ENCODE measurements around the gene CDC42. TPM values are rescaled to one million over a fixed set of nuclear protein-coding genes. Genes with fewer than 3 reads are reported as not detected.

Gene CDC42
- total RNA-seq, 4 donors from 2014 or later: 120 to 187 (median 171) TPM

- Histone ChIP-seq H3K27ac (peak overlapping the region in 1 of 4 donors; percentile 85), H3K9me3 (no peaks in the 10 kb centered on the region), H3K4me1 (peaks cover 0 to 23% (median 0%) of the 10 kb centered on the region in 4 donors), H3K4me3 (no peak overlapping the region), H3K36me3 (peaks cover 0 to 14% (median 0%) of the 10 kb centered on the region in 3 donors), H3K27me3 (no peaks in the 10 kb centered on the region)
- no peak for TF ChIP-seq CTCF (IDR thresholded peaks at IDR 0.05)
- no peak for TF ChIP-seq POLR2A (IDR thresholded peaks at IDR 0.05)
- TF ChIP-seq EP300 (IDR thresholded peaks at IDR 0.05): no peak
- WGBS, 2 donors: 86 to 91% methylated on average over 8 of the region's 8 CpGs
- no peak for DNase-seq (ENCODE audit: low spot score in 2 of 2)
Measured at GRCh38 chr1:22124592-22125229, 72.2 kb downstream of the CDC42 start.

GRCh38 chr1:22126531-22126930, 74.0 kb downstream of the CDC42 start:
- Histone ChIP-seq H3K9me3 (no peaks in the 10 kb centered on the region), H3K36me3 (no peaks in the 10 kb centered on the region), H3K27ac (no peak overlapping the region), H3K27me3 (peaks cover 0 to 3% of the 10 kb centered on the region in 2 donors), H3K4me1 (peaks cover 0 to 16% (median 0%) of the 10 kb centered on the region in 4 donors), H3K4me3 (no peak overlapping the region)
- 88 to 89% methylated on average over 11 of the region's 12 CpGs for WGBS, 2 donors
- no peak for DNase-seq (ENCODE audit: low spot score in 2 of 2)
- no peak for TF ChIP-seq EP300 (IDR thresholded peaks at IDR 0.05)
- no peak for TF ChIP-seq POLR2A (IDR thresholded peaks at IDR 0.05)
- no peak for TF ChIP-seq CTCF (IDR thresholded peaks at IDR 0.05)

GRCh38 chr1:22127248-22127647, 74.7 kb downstream of the CDC42 start:
- WGBS, 2 donors: 72 to 75% methylated on average over 6 of the region's 6 CpGs
- TF ChIP-seq POLR2A (IDR thresholded peaks at IDR 0.05): no peak
- no peak for TF ChIP-seq CTCF (IDR thresholded peaks at IDR 0.05)
- TF ChIP-seq EP300 (IDR thresholded peaks at IDR 0.05): no peak
- no peak overlapping the region for H3K27ac ChIP-seq
- no peak for DNase-seq (ENCODE audit: low spot score in 2 of 2)
- H3K36me3 ChIP-seq: no peaks in the 10 kb centered on the region
- peaks cover 0 to 14% (median 0%) of the 10 kb centered on the region in 4 donors for H3K4me1 ChIP-seq
- no peak overlapping the region for H3K4me3 ChIP-seq
- H3K27me3 ChIP-seq: peaks cover 0 to 9% of the 10 kb centered on the region in 2 donors
- no peaks in the 10 kb centered on the region for H3K9me3 ChIP-seq

- Histone ChIP-seq H3K4me1 (peaks cover 0 to 9% (median 0%) of the 10 kb centered on the region in 4 donors), H3K27me3 (peaks cover 0 to 11% of the 10 kb centered on the region in 2 donors), H3K9me3 (no peaks in the 10 kb centered on the region), H3K27ac (no peak overlapping the region), H3K36me3 (no peaks in the 10 kb centered on the region), H3K4me3 (no peak overlapping the region)
- TF ChIP-seq EP300 (IDR thresholded peaks at IDR 0.05) (no peak), POLR2A (IDR thresholded peaks at IDR 0.05) (no peak), CTCF (IDR thresholded peaks at IDR 0.05) (no peak)
- no peak for DNase-seq (ENCODE audit: low spot score in 2 of 2)
- WGBS, 2 donors: 89 to 90% methylated on average over 3 of the region's 3 CpGs
Measured at GRCh38 chr1:22127731-22128130, 75.2 kb downstream of the CDC42 start.

GRCh38 chr1:22128392-22128791, 75.9 kb downstream of the CDC42 start:
- DNase-seq (ENCODE audit: low spot score in 2 of 2): no peak
- Histone ChIP-seq H3K27me3 (peaks cover 0 to 18% of the 10 kb centered on the region in 2 donors), H3K9me3 (no peaks in the 10 kb centered on the region), H3K36me3 (no peaks in the 10 kb centered on the region), H3K27ac (no peak overlapping the region), H3K4me3 (no peak overlapping the region), H3K4me1 (peaks cover 0 to 5% (median 0%) of the 10 kb centered on the region in 4 donors)
- TF ChIP-seq CTCF (IDR thresholded peaks at IDR 0.05) (no peak), EP300 (IDR thresholded peaks at IDR 0.05) (no peak), POLR2A (IDR thresholded peaks at IDR 0.05) (no peak)
- WGBS, 2 donors: 57 to 71% methylated on average over 12 of the region's 12 CpGs
